HEK293 (cell line): ENCODE data around the gene MOB2.
A peak's percentile ranks its signal among the peaks of the same experiment; 100 is the strongest.

Experiments
- GLIS1 ChIP-seq: fragments of 450-650 bp; formaldehyde crosslinking; IDR thresholded peaks from 2 replicates; pipeline ENCODE4 v1.5.1; 2016; ENCODE audit warnings: missing biosample characterization, missing genetic modification characterization
- GLIS2 ChIP-seq: fragments of 450-650 bp; formaldehyde crosslinking; IDR thresholded peaks from 2 replicates; pipeline ENCODE4 v1.5.1; 2016; ENCODE audit warnings: missing biosample characterization, missing genetic modification characterization
- KLF16 ChIP-seq: fragments of 450-650 bp; formaldehyde crosslinking; IDR thresholded peaks from 2 replicates; pipeline ENCODE4 v1.5.1; 2017; ENCODE audit warnings: missing biosample characterization, missing genetic modification characterization
- KLF8 ChIP-seq: fragments of 450-650 bp; formaldehyde crosslinking; IDR thresholded peaks from 2 replicates; pipeline ENCODE4 v1.5.1; 2016; ENCODE audit warnings: missing biosample characterization, missing genetic modification characterization
- PRDM2 ChIP-seq: fragments of 450-650 bp; formaldehyde crosslinking; IDR thresholded peaks from 2 replicates; pipeline ENCODE4 v1.5.1; 2016; ENCODE audit warnings: missing biosample characterization, missing genetic modification characterization, borderline replicate concordance
- SCRT2 ChIP-seq: fragments of 450-650 bp; formaldehyde crosslinking; IDR thresholded peaks from 2 replicates; pipeline ENCODE4 v1.5.1; 2016; ENCODE audit warnings: missing biosample characterization, missing genetic modification characterization
- SETDB1 ChIP-seq: IDR thresholded peaks from one replicate; pipeline ENCODE4 v1.6.1; 2017; ENCODE audit warnings: mild to moderate bottlenecking, low read length, moderate library complexity, mixed read lengths; ENCODE audit not compliant: insufficient read length
- ZEB2 ChIP-seq: fragments of 450-650 bp; formaldehyde crosslinking; IDR thresholded peaks from 2 replicates; pipeline ENCODE4 v1.5.1; 2016; ENCODE audit warnings: missing biosample characterization, missing genetic modification characterization
- ZNF140 ChIP-seq: fragments of 450-650 bp; formaldehyde crosslinking; IDR thresholded peaks from 2 replicates; pipeline ENCODE4 v1.5.1; 2016; ENCODE audit warnings: missing biosample characterization, missing genetic modification characterization
- ZNF175 ChIP-seq: fragments of 450-650 bp; formaldehyde crosslinking; IDR thresholded peaks from 2 replicates; pipeline ENCODE4 v1.5.1; 2016; ENCODE audit warnings: missing biosample characterization, missing genetic modification characterization
- ZNF223 ChIP-seq: fragments of 450-650 bp; formaldehyde crosslinking; IDR thresholded peaks from 2 replicates; pipeline ENCODE4 v1.5.1; 2016; ENCODE audit warnings: missing biosample characterization, missing genetic modification characterization
- ZNF248 ChIP-seq: fragments of 450-650 bp; formaldehyde crosslinking; IDR thresholded peaks from 2 replicates; pipeline ENCODE4 v1.5.1; 2017; ENCODE audit warnings: missing biosample characterization, missing genetic modification characterization
- ZNF311 ChIP-seq: fragments of 450-650 bp; formaldehyde crosslinking; IDR thresholded peaks from 2 replicates; pipeline ENCODE4 v1.5.1; 2017; ENCODE audit warnings: missing biosample characterization, missing genetic modification characterization, borderline replicate concordance
- ZNF341 ChIP-seq: fragments of 450-650 bp; formaldehyde crosslinking; IDR thresholded peaks from 2 replicates; pipeline ENCODE4; 2016; ENCODE audit warnings: low read depth, missing biosample characterization, missing genetic modification characterization
- ZNF473 ChIP-seq: fragments of 450-650 bp; formaldehyde crosslinking; IDR thresholded peaks from 2 replicates; pipeline ENCODE4 v1.5.1; 2017; ENCODE audit warnings: missing biosample characterization, missing genetic modification characterization
- ZNF514 ChIP-seq: fragments of 450-650 bp; formaldehyde crosslinking; IDR thresholded peaks from 2 replicates; pipeline ENCODE4 v1.5.1; 2016; ENCODE audit warnings: missing biosample characterization, missing genetic modification characterization
- ZNF530 ChIP-seq: fragments of 450-650 bp; formaldehyde crosslinking; IDR thresholded peaks from 2 replicates; pipeline ENCODE4 v1.5.1; 2016; ENCODE audit warnings: low read depth, missing biosample characterization, missing genetic modification characterization
- ZNF548 ChIP-seq: fragments of 450-650 bp; formaldehyde crosslinking; IDR thresholded peaks from 2 replicates; pipeline ENCODE4 v1.5.1; 2016; ENCODE audit warnings: missing biosample characterization, missing genetic modification characterization
- ZNF645 ChIP-seq: fragments of 450-650 bp; formaldehyde crosslinking; IDR thresholded peaks from 2 replicates; pipeline ENCODE4; 2016; ENCODE audit warnings: missing biosample characterization, missing genetic modification characterization
- ZNF747 ChIP-seq: fragments of 450-650 bp; formaldehyde crosslinking; IDR thresholded peaks from 2 replicates; pipeline ENCODE4 v1.5.1; 2016; ENCODE audit warnings: missing biosample characterization, missing genetic modification characterization
- ZNF843 ChIP-seq: fragments of 450-650 bp; formaldehyde crosslinking; IDR thresholded peaks from 2 replicates; pipeline ENCODE4 v1.5.1; 2016; ENCODE audit warnings: missing biosample characterization, missing genetic modification characterization
- TF ChIP-seq, protein P1 (sequence below): fragments of 450-650 bp; formaldehyde crosslinking; IDR thresholded peaks from 2 replicates; pipeline ENCODE4 v1.5.1; 2016; ENCODE audit warnings: missing biosample characterization, missing genetic modification characterization

MOB2 gene

GRCh38 chr11:1517117-1518005 is 30.8 kb upstream of the MOB2 start (continued):
- TF ChIP-seq, protein P1, sequence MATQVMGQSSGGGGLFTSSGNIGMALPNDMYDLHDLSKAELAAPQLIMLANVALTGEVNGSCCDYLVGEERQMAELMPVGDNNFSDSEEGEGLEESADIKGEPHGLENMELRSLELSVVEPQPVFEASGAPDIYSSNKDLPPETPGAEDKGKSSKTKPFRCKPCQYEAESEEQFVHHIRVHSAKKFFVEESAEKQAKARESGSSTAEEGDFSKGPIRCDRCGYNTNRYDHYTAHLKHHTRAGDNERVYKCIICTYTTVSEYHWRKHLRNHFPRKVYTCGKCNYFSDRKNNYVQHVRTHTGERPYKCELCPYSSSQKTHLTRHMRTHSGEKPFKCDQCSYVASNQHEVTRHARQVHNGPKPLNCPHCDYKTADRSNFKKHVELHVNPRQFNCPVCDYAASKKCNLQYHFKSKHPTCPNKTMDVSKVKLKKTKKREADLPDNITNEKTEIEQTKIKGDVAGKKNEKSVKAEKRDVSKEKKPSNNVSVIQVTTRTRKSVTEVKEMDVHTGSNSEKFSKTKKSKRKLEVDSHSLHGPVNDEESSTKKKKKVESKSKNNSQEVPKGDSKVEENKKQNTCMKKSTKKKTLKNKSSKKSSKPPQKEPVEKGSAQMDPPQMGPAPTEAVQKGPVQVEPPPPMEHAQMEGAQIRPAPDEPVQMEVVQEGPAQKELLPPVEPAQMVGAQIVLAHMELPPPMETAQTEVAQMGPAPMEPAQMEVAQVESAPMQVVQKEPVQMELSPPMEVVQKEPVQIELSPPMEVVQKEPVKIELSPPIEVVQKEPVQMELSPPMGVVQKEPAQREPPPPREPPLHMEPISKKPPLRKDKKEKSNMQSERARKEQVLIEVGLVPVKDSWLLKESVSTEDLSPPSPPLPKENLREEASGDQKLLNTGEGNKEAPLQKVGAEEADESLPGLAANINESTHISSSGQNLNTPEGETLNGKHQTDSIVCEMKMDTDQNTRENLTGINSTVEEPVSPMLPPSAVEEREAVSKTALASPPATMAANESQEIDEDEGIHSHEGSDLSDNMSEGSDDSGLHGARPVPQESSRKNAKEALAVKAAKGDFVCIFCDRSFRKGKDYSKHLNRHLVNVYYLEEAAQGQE (tag by site-specific recombination), result no peak
- no peak for TF ChIP-seq PRDM2
- TF ChIP-seq ZNF248 (tag by site-specific recombination), result no peak
- no peak for TF ChIP-seq ZNF645 (tag by site-specific recombination)
- no peak for TF ChIP-seq ZNF514 (tag by site-specific recombination)
- TF ChIP-seq SCRT2 (tag by site-specific recombination), result peak; percentile 56
- TF ChIP-seq KLF16 (tag by site-specific recombination), result no peak
- TF ChIP-seq ZEB2, result no peak
- TF ChIP-seq GLIS1 (tag by site-specific recombination), result peak; percentile 29
- 0 out of 2 replicates have a peak, but pooled peaks have one; percentile 36 for TF ChIP-seq GLIS2 (tag by site-specific recombination)
- TF ChIP-seq ZNF843 (tag by site-specific recombination), result no peak
- TF ChIP-seq ZNF473 (tag by site-specific recombination), result no peak
- TF ChIP-seq ZNF747 (tag by site-specific recombination), result no peak
- TF ChIP-seq ZNF223 (tag by site-specific recombination), result no peak
- no peak for TF ChIP-seq ZNF311 (tag by site-specific recombination)
- peak; percentile 74 for TF ChIP-seq ZNF341 (tag by site-specific recombination)
- no peak for TF ChIP-seq ZNF175 (tag by site-specific recombination)
- no peak for TF ChIP-seq KLF8 (tag by site-specific recombination)
- TF ChIP-seq ZNF548 (tag by site-specific recombination), result 0 out of 2 replicates have a peak, but pooled peaks have one; percentile 32
- no peak for TF ChIP-seq SETDB1
- no peak for TF ChIP-seq ZNF140 (tag by site-specific recombination)
- TF ChIP-seq ZNF530 (tag by site-specific recombination), result no peak
